BE2C (cell line): Measurements from ENCODE around the gene AURKAIP1.

Source experiments
- DNase-seq: peaks from one replicate; pipeline ENCODE4 v3.0.0-alpha.2; 2020
- H3K27me3 ChIP-seq: fragments of 250-450 bp; sonication (Bioruptor Pico); 2 replicates; pipeline ENCODE4 v1.5.1; 2020; ENCODE audit warnings: mild to moderate bottlenecking
- H3K36me3 ChIP-seq: fragments of 250-450 bp; sonication (Bioruptor Pico); 2 replicates; pipeline ENCODE4 v1.5.1; 2020; ENCODE audit warnings: mild to moderate bottlenecking
- H3K4me1 ChIP-seq: fragments of 250-450 bp; sonication (Bioruptor Pico); 2 replicates; pipeline ENCODE4 v1.5.1; 2020
- H3K4me3 ChIP-seq: 2 replicates; pipeline ENCODE4 v1.5.1; 2011; ENCODE audit warnings: low read depth, low read length
- H3K9me3 ChIP-seq: fragments of 250-450 bp; sonication (Bioruptor Pico); 2 replicates; pipeline ENCODE4 v1.5.1; 2020
- TF ChIP-seq, protein P1 (sequence below): IDR thresholded peaks from 2 replicates; pipeline ENCODE4 v1.5.1; 2012; ENCODE audit warnings: mild to moderate bottlenecking, low read depth, low read length

Gene AURKAIP1

DNA sequence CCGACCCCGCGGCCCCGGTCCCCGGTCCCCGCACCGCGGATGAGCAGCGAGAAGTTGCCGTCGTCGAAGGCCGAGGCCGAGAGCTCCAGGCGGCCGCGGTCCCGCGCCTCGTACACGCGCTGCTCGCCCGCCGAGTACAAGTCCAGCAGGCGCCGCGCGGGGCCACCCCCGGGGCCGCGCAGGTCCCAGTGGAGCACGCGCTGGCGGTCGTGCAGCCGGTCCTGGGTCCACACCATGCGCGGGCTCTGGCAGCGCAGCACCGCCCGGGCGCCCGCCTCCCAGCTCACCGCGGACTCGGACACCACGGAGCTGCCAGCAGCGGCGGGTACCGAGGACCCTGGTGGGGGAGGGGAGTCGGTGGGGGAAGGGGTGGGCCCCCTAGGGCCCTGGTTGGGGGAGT lies 19.6 kb downstream of the AURKAIP1 start:
- TF ChIP-seq, protein P1, sequence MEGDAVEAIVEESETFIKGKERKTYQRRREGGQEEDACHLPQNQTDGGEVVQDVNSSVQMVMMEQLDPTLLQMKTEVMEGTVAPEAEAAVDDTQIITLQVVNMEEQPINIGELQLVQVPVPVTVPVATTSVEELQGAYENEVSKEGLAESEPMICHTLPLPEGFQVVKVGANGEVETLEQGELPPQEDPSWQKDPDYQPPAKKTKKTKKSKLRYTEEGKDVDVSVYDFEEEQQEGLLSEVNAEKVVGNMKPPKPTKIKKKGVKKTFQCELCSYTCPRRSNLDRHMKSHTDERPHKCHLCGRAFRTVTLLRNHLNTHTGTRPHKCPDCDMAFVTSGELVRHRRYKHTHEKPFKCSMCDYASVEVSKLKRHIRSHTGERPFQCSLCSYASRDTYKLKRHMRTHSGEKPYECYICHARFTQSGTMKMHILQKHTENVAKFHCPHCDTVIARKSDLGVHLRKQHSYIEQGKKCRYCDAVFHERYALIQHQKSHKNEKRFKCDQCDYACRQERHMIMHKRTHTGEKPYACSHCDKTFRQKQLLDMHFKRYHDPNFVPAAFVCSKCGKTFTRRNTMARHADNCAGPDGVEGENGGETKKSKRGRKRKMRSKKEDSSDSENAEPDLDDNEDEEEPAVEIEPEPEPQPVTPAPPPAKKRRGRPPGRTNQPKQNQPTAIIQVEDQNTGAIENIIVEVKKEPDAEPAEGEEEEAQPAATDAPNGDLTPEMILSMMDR, result no peak
- Histone ChIP-seq H3K4me3 (no peak overlapping the region), H3K27me3 (no peaks in the 10 kb centered on the region), H3K9me3 (no peaks in the 10 kb centered on the region), H3K36me3 (no peaks in the 10 kb centered on the region), H3K4me1 (peaks cover 34% of the 10 kb centered on the region)
- peak; percentile 40 for DNase-seq

DNA sequence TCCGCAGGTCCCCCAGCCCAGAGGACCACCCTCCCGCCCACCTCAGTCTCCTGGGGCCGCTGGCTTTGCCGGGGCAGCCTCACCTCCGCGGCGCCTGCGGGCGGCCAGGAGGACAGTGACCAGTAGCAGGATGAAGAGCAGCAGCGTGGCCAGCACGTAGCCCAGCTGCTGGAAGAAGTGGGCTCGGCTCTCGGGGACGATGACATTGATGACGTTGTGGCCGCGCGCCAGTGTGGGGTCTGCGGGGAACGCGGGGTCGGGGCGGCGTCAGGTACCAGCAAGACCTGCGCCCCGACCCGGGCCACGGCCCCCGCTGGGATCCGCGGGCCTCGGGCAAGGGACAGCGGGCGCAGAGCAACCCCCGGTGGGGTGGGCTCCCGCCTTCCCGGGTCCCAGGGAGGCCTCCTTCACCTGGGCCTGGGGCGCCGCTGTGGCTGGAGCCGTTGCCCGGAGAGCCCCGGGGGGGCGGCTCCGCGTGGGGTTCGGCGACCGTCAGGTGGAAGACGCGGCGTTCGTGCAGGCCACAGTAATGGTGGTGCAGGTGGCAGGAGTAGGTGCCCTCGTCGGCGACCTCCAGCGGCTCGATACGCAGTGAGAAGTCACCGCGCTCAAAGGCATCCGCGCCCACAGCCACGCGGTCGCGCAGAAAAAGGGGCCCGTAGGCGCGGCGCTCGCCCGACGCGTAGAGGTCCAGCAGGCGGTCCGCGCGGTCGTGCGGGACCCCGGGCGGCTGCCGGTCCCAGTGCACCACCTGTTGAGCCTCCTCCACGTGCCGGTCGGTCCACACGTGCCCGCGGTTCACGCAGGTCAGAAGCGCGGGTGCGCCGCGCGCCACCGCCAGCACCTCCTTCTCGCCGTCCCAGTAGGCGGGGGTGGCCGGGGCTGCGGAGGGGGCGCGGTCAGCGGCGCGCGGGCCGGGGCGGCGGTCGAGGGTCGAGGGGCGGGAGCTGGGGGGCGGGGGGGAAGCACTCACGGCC lies 20.4 kb downstream of the AURKAIP1 start:
- H3K27me3 ChIP-seq, result no peaks in the 10 kb centered on the region
- H3K9me3 ChIP-seq, result no peaks in the 10 kb centered on the region

DNA sequence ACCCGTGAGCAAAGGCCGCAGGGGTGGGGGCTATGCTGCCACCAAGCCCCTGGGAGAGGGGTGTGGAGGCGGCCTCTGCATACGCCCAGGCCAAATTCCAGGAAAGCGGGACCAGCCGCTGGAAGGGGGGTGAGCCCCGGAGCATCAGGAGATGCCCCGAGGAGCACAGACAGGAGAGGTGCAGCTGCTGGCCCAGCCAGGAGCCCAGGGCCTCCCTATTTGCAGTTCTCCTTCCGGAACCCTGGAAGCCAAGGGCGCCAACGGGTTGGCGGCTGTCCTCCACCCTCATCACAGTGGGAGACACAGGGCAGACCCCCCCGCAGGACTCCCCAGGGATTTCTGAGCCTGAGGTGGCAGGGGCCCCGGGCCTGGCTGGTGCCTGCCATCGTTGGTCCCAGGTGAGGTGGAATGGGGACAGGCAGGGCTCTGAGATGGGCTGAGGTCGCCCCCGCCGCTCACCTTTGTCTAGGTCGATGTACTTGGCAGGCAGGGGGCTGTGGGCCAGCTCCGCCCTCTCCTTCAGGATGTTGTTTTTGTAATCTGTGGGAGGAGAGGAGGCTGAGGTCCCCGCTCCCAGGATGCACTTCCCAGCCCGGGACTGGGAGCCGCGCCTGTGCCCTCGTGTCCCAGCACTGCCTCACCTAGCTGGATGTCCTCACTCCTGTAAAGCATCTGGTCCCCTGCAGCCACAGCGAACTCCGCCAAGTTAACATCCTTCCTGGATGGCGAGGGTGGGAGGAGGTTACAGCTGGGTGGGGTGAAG lies 21.4 kb downstream of the AURKAIP1 start:
- TF ChIP-seq, protein P1, result no peak
- DNase-seq, result no peak
- no peak overlapping the region for H3K4me3 ChIP-seq
- H3K36me3 ChIP-seq, result no peaks in the 10 kb centered on the region
- peaks cover 25% of the 10 kb centered on the region for H3K4me1 ChIP-seq
- no peaks in the 10 kb centered on the region for H3K27me3 ChIP-seq
- no peaks in the 10 kb centered on the region for H3K9me3 ChIP-seq

More for the DNA sequence above, 20.4 kb downstream of the AURKAIP1 start:
- peak; percentile 11 for DNase-seq
- TF ChIP-seq, protein P1, result no peak
- Histone ChIP-seq H3K4me1 (peaks cover 34% of the 10 kb centered on the region), H3K4me3 (no peak overlapping the region), H3K36me3 (no peaks in the 10 kb centered on the region)

DNA sequence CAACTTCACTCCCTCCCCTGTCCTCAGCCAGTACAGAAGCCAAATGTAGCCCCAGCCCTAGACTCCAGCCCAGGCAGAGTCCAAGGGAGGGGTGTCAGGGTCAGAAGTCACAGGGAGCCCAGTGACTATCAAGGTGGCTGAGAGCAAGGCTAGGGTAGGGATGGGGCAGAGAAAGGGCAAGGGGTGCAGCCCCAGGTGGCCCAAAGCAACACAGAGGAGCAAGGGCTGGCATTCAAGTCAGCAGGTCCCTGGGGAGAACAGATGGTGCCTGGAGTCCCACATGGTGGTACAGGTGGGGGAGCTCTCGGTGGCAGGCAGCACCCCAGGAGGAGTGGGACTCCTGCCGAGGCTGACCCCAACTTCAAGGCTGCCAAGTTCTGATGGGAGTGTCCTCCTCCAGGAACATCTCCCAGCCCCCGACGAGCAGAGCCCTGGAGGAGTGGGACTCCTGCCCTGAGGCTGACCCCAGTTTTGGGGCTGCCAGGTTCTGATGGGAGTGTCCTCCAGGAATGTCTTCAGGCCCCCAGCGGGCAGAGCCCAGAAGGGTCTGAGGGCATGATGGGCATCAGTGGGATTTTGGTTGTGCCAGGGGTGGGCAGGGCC lies 22.1 kb downstream of the AURKAIP1 start:
- Histone ChIP-seq H3K4me3 (no peak overlapping the region), H3K4me1 (peaks cover 24% of the 10 kb centered on the region), H3K36me3 (no peaks in the 10 kb centered on the region), H3K27me3 (no peaks in the 10 kb centered on the region), H3K9me3 (no peaks in the 10 kb centered on the region)
- no peak for DNase-seq
- TF ChIP-seq, protein P1, result no peak

DNA sequence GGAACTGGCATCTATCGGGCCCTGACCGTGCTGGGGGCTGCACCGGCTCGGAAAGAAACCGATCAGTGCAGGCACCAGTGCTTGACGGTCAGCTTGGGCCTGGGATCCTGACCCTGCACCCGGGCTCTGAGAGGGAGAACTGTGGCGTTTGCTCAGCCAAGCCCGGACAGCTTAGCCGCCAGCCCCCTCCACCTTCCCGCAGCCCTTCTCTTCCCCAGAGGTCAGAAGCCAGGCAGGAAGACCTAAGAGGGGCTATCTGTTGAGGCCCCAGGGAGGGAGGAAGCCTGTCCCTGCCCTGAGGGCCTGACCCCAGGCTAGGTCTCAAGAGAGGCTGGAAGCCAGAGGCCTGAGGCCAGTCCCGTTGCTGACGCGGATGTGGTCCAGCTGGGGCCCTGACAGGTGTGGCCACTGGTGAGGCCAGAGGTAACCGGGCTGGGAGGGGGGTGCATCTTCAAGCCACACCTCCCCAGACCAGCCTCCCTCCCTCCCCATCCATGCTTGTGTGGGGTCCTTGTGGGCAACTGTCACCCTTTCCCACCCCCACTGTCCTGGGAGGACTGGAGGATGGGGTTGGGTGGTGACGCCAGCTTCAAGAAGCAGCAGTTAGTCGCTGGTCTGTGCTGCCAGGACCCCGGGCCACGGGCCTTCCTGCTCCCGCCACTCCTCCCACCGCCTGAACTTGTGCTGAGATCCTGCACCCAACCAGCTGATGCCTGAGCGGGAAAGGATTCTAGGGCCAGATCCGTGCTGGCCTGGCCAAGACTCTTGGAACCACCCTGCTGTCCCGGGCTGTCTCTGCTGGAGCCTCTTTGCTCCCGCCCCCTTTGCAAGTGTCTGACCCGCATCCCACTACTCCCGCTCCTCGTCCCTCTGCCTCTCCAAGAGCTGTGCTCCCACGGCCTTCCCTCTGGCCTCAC lies 23.2 kb downstream of the AURKAIP1 start:
- Histone ChIP-seq H3K4me1 (peaks cover 27% of the 10 kb centered on the region), H3K27me3 (no peaks in the 10 kb centered on the region), H3K9me3 (no peaks in the 10 kb centered on the region), H3K36me3 (no peaks in the 10 kb centered on the region), H3K4me3 (no peak overlapping the region)
- no peak for DNase-seq
- TF ChIP-seq, protein P1, result no peak
